ENCODE measurements around the gene KRT7.

DNA sequence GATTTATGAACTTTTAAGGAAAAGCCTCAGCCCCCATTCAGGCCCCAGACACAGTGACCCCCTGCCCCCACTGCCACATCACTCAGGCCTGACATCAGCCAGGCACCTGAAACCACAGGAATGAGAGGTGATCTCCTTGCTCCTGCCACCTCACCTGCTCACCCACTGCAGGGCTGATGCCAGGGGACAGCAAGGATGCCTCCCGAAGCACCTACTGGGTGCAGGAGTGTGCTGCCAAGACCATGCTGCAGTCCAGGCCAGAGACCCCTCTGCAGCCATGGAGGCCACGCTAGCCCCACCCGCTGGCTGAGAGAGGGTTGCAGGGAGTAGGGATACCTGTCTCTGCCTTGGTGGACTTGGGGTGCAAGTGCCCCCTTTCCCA is 18.6 kb upstream of the KRT7 start:
- no peak for TF ChIP-seq POLR2A (IDR thresholded peaks at IDR 0.05)
- TF ChIP-seq, protein P1, sequence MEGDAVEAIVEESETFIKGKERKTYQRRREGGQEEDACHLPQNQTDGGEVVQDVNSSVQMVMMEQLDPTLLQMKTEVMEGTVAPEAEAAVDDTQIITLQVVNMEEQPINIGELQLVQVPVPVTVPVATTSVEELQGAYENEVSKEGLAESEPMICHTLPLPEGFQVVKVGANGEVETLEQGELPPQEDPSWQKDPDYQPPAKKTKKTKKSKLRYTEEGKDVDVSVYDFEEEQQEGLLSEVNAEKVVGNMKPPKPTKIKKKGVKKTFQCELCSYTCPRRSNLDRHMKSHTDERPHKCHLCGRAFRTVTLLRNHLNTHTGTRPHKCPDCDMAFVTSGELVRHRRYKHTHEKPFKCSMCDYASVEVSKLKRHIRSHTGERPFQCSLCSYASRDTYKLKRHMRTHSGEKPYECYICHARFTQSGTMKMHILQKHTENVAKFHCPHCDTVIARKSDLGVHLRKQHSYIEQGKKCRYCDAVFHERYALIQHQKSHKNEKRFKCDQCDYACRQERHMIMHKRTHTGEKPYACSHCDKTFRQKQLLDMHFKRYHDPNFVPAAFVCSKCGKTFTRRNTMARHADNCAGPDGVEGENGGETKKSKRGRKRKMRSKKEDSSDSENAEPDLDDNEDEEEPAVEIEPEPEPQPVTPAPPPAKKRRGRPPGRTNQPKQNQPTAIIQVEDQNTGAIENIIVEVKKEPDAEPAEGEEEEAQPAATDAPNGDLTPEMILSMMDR (IDR thresholded peaks at IDR 0.05): no peak

Data from thyroid gland (tissue), 4 donors.